ENCODE data around the gene SSRP1. TPM values are rescaled to one million over a fixed set of nuclear protein-coding genes. Genes with fewer than 3 reads are reported as not detected.

The SSRP1 gene
- polyA plus RNA-seq, 3 donors from 2014 or later: 24.6 to 41.6 (median 25.6) TPM

DNA sequence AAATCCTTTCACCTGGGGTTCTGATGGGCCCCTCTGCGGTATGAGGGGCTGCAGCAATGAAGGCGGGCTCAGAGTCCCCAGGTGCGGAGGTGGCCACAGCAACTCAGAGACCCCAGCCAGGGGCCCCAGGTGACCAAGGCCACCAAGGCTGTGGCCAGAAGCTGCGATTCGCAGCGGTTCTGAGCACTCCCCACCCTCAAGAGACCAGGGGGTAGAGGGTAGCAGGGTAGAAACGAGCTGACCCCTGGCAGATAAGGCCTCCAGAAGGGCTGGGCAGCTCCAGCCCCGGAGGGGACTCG, 11.9 kb downstream of the SSRP1 start:
- H3K9me3 Mint-ChIP-seq: peaks cover 0 to 2% (median 0%) of the 10 kb centered on the region in 6 donors
- H3K4me1 Mint-ChIP-seq: peaks cover 29 to 32% of the 10 kb centered on the region in 2 donors
- peak overlapping the region in 5 of 6 donors; percentile 63 to 90 (median 87) for H3K27ac Mint-ChIP-seq
- peaks cover 2 to 20% (median 5%) of the 10 kb centered on the region in 3 donors for H3K27me3 Mint-ChIP-seq (ENCODE audit: low read depth in 3 of 3)
- peaks cover 13 to 30% (median 27%) of the 10 kb centered on the region in 3 donors for H3K36me3 Mint-ChIP-seq
- no peak for DNase-seq
- peak overlapping the region; percentile 82 to 89 (median 87) for H3K4me3 Mint-ChIP-seq

DNA sequence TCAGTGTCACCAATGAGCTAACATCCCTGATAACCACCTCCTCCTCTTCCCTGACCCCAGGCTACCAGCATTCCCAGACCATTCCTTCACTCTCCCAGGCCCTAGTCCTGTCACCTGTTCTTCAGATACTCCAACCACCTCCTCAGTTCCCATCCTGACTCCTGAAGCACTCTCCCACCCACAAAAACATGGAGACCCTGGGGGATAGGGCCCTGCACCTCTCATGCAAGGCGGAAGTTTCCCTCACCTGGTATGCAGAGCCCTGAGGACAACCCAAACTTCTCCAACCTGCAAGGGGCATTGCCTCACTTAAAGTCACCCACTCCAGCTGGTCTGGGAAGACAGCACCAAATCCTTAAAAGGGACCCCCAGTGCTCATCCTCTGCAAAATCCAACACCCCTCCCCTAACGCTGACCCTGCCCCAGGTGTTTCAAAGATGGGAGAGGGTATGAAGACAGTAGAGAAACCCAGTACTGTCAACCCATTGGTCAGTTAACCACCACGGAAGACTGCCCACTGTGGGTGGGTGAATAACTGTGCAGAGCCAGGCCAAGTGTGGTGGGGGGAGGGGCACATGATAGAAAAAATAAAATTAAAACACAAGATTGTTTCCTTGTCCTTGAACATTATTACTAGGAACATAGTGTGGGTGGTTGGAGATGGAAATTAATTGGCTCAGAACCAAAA, 12.4 kb downstream of the SSRP1 start:
- Mint-ChIP-seq H3K27ac (peak overlapping the region; percentile 13 to 90 (median 67)), H3K4me1 (peaks cover 29 to 32% of the 10 kb centered on the region in 2 donors), H3K4me3 (peak overlapping the region; percentile 82 to 89 (median 87)), H3K9me3 (peaks cover 0 to 2% (median 0%) of the 10 kb centered on the region in 6 donors), H3K36me3 (peaks cover 9 to 25% (median 22%) of the 10 kb centered on the region in 3 donors), H3K27me3 (ENCODE audit: low read depth in 3 of 3) (peaks cover 2 to 20% (median 5%) of the 10 kb centered on the region in 3 donors)
- no peak for DNase-seq

DNA sequence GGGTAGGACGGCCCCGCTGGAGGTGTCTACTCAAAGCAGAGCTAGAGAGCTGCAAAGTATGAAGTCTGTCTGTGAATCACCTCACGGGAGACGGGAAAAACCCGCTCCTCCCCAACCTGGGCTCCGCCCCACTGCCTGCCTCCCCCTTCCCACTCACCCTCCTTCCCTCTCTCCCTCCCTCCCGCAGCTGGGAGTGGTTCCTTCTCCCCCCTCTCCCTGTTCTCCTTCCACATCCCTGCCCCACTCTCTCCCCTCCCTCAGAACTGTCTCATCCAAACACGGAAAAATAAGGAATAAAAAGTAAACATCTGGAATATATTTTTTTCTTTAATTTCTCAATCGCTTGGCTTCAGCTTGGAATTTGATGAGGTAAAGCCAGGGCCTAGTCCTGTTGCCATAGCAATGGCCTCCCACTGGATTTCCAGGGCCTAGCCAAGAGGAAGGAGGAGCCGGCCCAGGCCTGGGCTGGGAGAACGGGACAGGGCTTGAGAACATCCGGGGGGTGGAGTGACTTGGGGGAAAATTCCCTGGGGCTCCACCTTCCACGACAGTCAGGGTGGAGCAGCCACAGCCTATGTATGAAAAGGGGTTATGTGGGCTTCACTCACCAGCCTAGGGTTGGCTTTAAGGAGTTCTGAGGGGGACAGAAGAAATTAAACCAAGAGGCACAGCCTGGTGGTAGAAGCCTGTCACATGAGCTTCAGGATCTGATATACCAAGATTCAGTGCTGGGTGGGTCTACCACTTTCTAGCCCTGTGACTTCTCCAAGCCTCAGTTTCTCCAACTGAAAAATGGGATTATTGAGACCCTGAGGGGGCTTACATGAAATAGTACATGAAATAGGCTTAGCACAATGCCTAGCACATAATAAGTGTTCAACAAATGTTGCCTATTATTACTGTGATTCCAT, 13.2 kb downstream of the SSRP1 start:
- DNase-seq: no peak
- H3K9me3 Mint-ChIP-seq: peaks cover 0 to 2% (median 0%) of the 10 kb centered on the region in 6 donors
- H3K4me3 Mint-ChIP-seq: peak overlapping the region; percentile 57 to 87 (median 82)

DNA sequence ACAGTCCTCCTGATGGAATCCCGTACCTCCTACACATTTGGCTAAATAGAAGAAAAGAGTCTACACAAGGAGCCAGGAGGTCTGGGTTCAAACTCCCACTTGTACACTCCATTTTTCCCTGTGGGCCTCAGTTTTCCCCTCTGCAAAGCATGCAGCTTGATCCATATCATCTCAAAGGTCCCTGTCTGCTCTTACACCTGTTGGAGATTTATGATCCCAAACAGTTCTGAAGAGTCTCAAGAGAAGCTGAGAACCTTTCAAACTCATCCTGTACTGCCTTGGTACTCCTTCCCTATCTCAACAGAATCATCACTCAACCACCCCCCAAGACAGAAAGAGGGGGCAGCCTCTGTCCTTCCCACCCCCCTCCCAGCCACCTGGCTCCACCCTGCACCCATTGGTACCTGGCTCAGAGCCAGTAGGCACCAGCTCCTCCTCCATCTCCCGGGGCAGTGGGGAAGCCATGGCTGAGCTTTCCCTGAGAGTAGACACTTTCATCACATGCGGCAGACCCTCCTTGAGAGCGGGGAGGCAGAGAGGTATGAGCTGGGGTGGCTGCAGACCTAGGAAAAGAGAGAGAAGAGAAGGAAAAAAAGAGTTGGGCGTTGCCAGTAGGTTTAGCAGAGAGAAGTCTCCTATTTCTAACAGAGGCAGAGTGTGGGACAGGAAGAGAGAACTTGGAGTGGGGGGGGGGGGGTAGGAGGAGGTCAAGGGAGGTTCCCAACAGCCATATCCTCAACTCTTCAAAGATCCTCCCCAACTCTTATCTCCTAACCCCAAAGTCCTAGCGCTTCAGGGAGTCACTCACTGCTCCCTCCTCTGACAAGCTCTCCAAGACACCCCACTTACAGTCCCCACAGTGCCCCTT, 14.1 kb downstream of the SSRP1 start:
- Mint-ChIP-seq H3K27ac (peak overlapping the region in 3 of 6 donors; percentile 4 to 43 (median 11)), H3K4me1 (peaks cover 23 to 26% of the 10 kb centered on the region in 2 donors), H3K9me3 (peaks cover 0 to 1% (median 0%) of the 10 kb centered on the region in 6 donors), H3K36me3 (peaks cover 0 to 9% (median 6%) of the 10 kb centered on the region in 3 donors), H3K27me3 (ENCODE audit: low read depth in 3 of 3) (peaks cover 0 to 19% (median 5%) of the 10 kb centered on the region in 3 donors), H3K4me3 (peak overlapping the region in 1 of 5 donors; percentile 12)
- DNase-seq: no peak

More for the DNA sequence above, 13.2 kb downstream of the SSRP1 start:
- H3K27ac Mint-ChIP-seq: peak overlapping the region; percentile 15 to 90 (median 59)
- peaks cover 4 to 18% (median 14%) of the 10 kb centered on the region in 3 donors for H3K36me3 Mint-ChIP-seq
- H3K27me3 Mint-ChIP-seq (ENCODE audit: low read depth in 3 of 3): peaks cover 2 to 20% (median 5%) of the 10 kb centered on the region in 3 donors
- H3K4me1 Mint-ChIP-seq: peaks cover 29 to 32% of the 10 kb centered on the region in 2 donors

DNA sequence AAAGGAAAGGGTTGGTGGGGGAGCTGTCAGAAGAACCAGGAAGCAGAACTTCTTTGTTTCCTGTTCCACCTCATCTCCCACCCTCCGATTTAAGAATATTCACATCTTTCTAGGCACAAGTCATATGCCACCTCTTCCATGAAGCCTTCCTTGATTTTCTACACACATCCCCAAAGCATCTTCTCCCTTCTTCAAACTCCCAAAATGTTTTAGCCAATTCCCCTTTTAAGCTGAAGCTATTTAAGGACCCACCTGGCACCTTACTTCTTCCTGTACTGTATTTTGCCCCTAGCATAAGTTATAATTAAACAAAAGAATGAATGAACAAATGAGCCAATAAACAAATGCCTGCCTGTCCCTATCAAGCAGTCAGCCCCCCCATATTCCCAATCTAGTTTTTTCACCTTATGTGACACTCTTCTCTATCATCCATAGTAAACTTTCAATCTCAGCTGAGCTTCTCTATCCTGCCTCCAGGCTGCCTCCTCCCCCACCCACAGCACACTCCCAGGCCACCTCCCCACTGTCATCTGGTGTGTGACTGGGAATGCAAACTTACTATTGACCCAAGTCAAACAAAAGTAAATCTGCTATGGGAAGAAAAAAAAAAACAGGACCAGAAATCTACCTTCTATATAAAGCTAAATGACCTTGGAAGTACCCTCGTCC, 14.8 kb downstream of the SSRP1 start:
- no peak overlapping the region for H3K4me3 Mint-ChIP-seq
- H3K9me3 Mint-ChIP-seq: no peaks in the 10 kb centered on the region
- peaks cover 16 to 19% of the 10 kb centered on the region in 2 donors for H3K4me1 Mint-ChIP-seq
- peak overlapping the region in 2 of 6 donors; percentile 4 to 14 for H3K27ac Mint-ChIP-seq
- peaks cover 0 to 19% (median 2%) of the 10 kb centered on the region in 3 donors for H3K27me3 Mint-ChIP-seq (ENCODE audit: low read depth in 3 of 3)
- no peak for DNase-seq
- peaks cover 0 to 6% (median 3%) of the 10 kb centered on the region in 3 donors for H3K36me3 Mint-ChIP-seq

DNA sequence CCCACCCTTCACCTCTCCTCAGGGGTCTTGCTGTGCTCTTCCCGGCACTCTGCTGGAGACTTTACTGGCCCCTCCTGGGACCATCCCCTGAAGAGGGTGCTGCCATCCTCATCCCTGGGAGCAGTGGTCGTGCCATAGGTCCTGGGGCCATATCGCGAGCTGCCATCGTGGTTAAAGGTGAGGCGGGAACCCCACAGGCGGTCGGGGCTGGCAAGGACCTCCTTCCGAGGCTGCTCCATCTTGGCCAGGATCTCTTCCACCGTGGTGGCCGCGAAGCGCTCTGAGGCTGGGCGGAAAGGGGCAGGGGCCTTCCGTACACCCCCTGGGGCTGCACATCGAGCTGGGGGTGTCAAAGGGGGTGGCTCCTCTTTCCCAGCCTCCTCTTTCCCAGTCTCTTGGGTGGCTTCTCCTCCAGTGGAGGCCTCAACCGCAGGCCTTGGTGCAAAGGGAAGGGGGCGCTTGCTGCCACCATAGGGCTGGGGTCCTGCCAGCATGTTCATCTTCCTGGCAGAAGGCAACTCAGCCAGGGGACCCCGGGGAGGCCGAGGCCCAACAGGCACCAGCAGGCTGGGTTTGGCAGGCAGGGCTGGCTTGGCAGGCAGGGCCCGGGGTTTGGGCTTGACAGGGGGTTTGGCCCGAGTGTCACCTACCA, 15.5 kb downstream of the SSRP1 start:
- H3K36me3 Mint-ChIP-seq: peaks cover 0 to 4% (median 0%) of the 10 kb centered on the region in 3 donors
- H3K4me3 Mint-ChIP-seq: no peak overlapping the region

DNA sequence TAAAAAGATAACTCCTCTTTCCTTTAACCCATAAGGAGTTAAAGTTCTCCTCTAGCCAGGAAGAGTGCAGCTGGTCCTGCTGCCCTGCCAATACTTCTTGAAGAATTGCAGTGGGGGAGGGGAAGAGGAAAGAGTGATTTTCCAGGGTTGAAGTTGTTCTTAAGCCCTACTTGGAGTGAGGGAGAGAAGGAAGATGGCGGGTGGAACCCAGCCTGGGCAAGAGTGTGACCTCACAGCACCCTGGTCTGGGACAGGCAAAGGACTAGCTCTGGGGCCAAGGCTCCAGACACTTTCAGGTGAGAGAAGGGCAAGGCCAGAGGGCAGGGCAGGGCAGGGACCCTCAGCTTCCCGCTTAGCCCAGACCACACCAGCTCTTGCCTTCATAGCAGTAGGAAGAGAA, 17.5 kb downstream of the SSRP1 start:
- H3K9me3 Mint-ChIP-seq: no peaks in the 10 kb centered on the region
- peaks cover 0 to 4% (median 0%) of the 10 kb centered on the region in 3 donors for H3K36me3 Mint-ChIP-seq
- peaks cover 0 to 2% (median 0%) of the 10 kb centered on the region in 3 donors for H3K27me3 Mint-ChIP-seq (ENCODE audit: low read depth in 3 of 3)
- H3K27ac Mint-ChIP-seq: no peak overlapping the region
- H3K4me3 Mint-ChIP-seq: no peak overlapping the region
- no peak for DNase-seq
- peaks cover 2 to 3% of the 10 kb centered on the region in 2 donors for H3K4me1 Mint-ChIP-seq

More for the DNA sequence above, 15.5 kb downstream of the SSRP1 start:
- no peak overlapping the region for H3K27ac Mint-ChIP-seq
- DNase-seq: no peak
- no peaks in the 10 kb centered on the region for H3K9me3 Mint-ChIP-seq
- H3K27me3 Mint-ChIP-seq (ENCODE audit: low read depth in 3 of 3): peaks cover 0 to 13% (median 2%) of the 10 kb centered on the region in 3 donors
- H3K4me1 Mint-ChIP-seq: peaks cover 9 to 12% of the 10 kb centered on the region in 2 donors

DNA sequence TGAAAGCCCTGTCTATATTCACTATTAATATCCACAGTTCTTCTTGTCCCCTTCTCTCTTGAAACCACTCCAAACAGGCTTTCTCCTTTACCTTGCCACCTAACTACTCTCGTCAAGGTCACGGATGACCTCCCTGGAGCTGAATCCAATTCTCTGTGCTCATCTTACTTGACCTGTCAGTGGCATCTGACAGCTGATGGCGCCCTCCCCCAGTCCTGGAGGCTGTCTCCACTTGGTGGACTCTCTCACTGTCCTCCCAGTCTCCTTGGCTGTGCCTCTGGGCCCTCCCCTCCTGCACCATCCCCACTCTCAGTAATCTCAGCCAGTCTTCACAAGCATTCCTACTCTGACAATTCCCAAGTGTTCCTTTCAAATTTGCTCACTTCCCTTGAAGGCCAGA, 19.7 kb downstream of the SSRP1 start:
- Mint-ChIP-seq H3K27me3 (ENCODE audit: low read depth in 3 of 3) (peaks cover 0 to 5% (median 0%) of the 10 kb centered on the region in 3 donors), H3K36me3 (peaks cover 0 to 8% (median 0%) of the 10 kb centered on the region in 3 donors), H3K4me1 (peaks cover 0 to 10% of the 10 kb centered on the region in 2 donors), H3K9me3 (no peaks in the 10 kb centered on the region), H3K27ac (no peak overlapping the region), H3K4me3 (no peak overlapping the region)
- DNase-seq: no peak

DNA sequence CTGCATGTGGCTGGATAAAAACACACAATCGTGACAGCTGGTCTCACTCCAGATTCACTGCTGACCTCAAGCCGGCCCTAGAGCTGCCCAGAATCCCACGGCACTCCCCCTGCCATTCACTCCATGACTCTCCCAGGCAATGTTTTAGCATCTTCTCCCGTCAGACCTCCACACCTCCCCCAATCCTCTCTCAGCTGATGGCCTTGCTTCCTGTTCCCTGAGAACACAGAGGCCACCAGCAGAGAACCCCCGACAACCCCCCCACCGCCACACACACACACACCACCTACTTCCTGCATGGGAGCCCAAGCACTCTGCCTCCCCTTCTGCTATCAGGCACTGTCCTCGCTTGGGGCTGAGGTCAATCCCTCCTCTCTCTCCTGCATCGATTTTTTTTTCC, 20.2 kb downstream of the SSRP1 start:
- H3K27me3 Mint-ChIP-seq (ENCODE audit: low read depth in 3 of 3): peaks cover 0 to 5% (median 0%) of the 10 kb centered on the region in 3 donors
- no peak overlapping the region for H3K27ac Mint-ChIP-seq
- no peak for DNase-seq
- peaks cover 0 to 4% (median 0%) of the 10 kb centered on the region in 3 donors for H3K36me3 Mint-ChIP-seq
- peaks cover 0 to 11% of the 10 kb centered on the region in 2 donors for H3K4me1 Mint-ChIP-seq
- no peaks in the 10 kb centered on the region for H3K9me3 Mint-ChIP-seq
- H3K4me3 Mint-ChIP-seq: no peak overlapping the region

DNA sequence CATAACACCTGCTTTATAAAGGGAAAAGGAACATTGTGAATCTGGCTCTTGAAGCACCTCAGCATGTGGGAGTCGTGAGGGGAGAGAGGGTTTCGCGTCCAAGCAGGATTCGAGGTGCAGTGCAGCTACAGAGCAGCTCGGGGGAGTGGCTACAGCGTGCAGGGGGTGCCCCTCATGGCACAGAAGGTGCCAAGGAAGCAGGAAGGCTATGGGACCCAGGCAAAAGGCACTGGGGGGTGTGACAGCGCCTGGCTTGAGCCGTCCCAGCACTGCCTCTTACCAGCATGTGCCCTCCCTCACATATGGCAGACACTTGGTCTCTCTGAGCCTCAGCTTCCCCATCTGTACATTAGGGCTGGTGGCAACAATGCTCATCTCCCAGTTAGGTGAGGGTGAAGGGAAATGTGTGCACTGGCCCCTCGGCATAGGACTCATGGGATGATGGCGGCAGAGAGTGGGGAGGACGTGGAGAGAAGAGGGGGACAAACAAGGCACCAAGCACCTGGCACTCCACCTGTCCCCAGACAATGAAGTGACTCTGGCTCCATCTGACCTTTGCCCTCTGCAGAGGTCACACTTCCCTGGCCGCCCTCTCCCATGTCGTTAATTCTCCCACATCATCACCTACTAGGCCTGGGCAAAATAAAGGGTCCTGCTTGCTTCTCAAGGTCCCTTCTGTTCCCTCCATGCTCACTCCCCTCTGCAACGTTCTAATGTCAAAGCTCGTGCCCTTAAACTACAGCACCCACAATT, 21.3 kb downstream of the SSRP1 start:
- H3K4me1 Mint-ChIP-seq: peaks cover 0 to 11% of the 10 kb centered on the region in 2 donors

DNA sequence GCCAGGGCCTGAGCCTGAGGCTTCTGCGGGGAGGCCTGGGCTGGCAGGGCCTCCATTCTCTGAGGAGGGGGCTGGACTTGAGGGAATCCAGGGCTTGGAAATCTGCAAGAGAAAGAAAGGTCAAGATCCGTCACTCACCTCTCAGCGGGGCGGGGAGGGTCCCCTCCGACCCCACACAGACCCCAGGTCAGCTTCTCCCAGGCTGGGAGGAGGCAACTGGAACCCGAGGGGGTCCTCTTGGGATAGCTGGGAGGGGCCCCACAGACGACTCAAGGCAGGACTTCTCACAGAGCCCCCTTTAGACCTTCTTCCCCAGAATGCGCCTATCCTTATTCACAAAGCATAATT, 21.9 kb downstream of the SSRP1 start:
- Mint-ChIP-seq H3K27ac (no peak overlapping the region), H3K27me3 (ENCODE audit: low read depth in 3 of 3) (peaks cover 0 to 5% (median 0%) of the 10 kb centered on the region in 3 donors), H3K36me3 (peaks cover 0 to 4% (median 0%) of the 10 kb centered on the region in 3 donors), H3K4me3 (no peak overlapping the region), H3K9me3 (no peaks in the 10 kb centered on the region), H3K4me1 (peaks cover 0 to 11% of the 10 kb centered on the region in 2 donors)
- no peak for DNase-seq

More for the DNA sequence above, 21.3 kb downstream of the SSRP1 start:
- Mint-ChIP-seq H3K36me3 (peaks cover 0 to 4% (median 0%) of the 10 kb centered on the region in 3 donors), H3K9me3 (no peaks in the 10 kb centered on the region), H3K27ac (no peak overlapping the region), H3K27me3 (ENCODE audit: low read depth in 3 of 3) (peaks cover 0 to 5% (median 0%) of the 10 kb centered on the region in 3 donors), H3K4me3 (no peak overlapping the region)
- DNase-seq: no peak

Measured in immature natural killer cell (primary cell).